ENCODE results near the gene CHST3.

- TF ChIP-seq POLR2AphosphoS5 (IDR thresholded peaks at IDR 0.05; ENCODE audit: low read depth, low read length) (no peak), PAX5 (IDR thresholded peaks at IDR 0.05; ENCODE audit: insufficient read depth, low read length, severe bottlenecking) (no peak), POLR2A (IDR thresholded peaks at IDR 0.05; ENCODE audit: low read depth, low read length) (no peak), TAF1 (IDR thresholded peaks at IDR 0.05; ENCODE audit: low read depth, low read length) (no peak), SPI1 (IDR thresholded peaks at IDR 0.05; ENCODE audit: low read depth, low read length) (no peak)
Measured at GRCh38 chr10:72038458-72039001, 74.3 kb downstream of the CHST3 start.
